GM15510 (cell line): Measurements from ENCODE around the gene APOO.

Experiments used
- POLR2A ChIP-seq: IDR thresholded peaks from 3 replicates; pipeline ENCODE4 v1.6.1; 2011; ENCODE audit warnings: borderline replicate concordance; ENCODE audit not compliant: insufficient read length; ENCODE audit errors: extremely low read depth

The APOO gene

GRCh38 chrX:23907498-23908218 is at the start of gene APOO, which contains the start of gene CXorf58:
Gene APOO, minus strand, starts transcription at chrX:23907938. Its CDS starts 236 bp downstream, at chrX:23907702.
Gene CXorf58, plus strand, starts transcription at chrX:23908006. Its CDS starts 2,297 bp downstream, at chrX:23910303.
- peak; percentile 48 for TF ChIP-seq POLR2A

GRCh38 chrX:23954396-23954795 is 46.7 kb upstream of the APOO start:
- TF ChIP-seq POLR2A: no peak

- TF ChIP-seq POLR2A: no peak
Observed at GRCh38 chrX:23953908-23954269, 46.2 kb upstream of the APOO start.

- no peak for TF ChIP-seq POLR2A
Observed at GRCh38 chrX:23952984-23953907, 45.5 kb upstream of the APOO start.

GRCh38 chrX:23952391-23952790 is 44.7 kb upstream of the APOO start:
- no peak for TF ChIP-seq POLR2A

GRCh38 chrX:23945206-23945605 is 37.5 kb upstream of the APOO start:
- no peak for TF ChIP-seq POLR2A

GRCh38 chrX:23944234-23944633 is 36.5 kb upstream of the APOO start:
- no peak for TF ChIP-seq POLR2A

- TF ChIP-seq POLR2A: no peak
Observed at GRCh38 chrX:23939203-23939602, 31.5 kb upstream of the APOO start.

GRCh38 chrX:23938690-23939089 is 31.0 kb upstream of the APOO start:
- no peak for TF ChIP-seq POLR2A

GRCh38 chrX:23937100-23937499 is 29.4 kb upstream of the APOO start:
- no peak for TF ChIP-seq POLR2A

- no peak for TF ChIP-seq POLR2A
Observed at GRCh38 chrX:23936180-23936579, 28.4 kb upstream of the APOO start.

- no peak for TF ChIP-seq POLR2A
Observed at GRCh38 chrX:23935106-23935505, 27.4 kb upstream of the APOO start.

- TF ChIP-seq POLR2A: no peak
Observed at GRCh38 chrX:23932046-23932445, 24.3 kb upstream of the APOO start.

GRCh38 chrX:23930894-23931604 is 23.3 kb upstream of the APOO start:
- TF ChIP-seq POLR2A: no peak

GRCh38 chrX:23926015-23926414 is 18.3 kb upstream of the APOO start:
- no peak for TF ChIP-seq POLR2A
